NCI-H774 (cell line): ENCODE measurements around the gene NELFCD.
"Not testable (repeated sequence)": the region's sequence is repeated elsewhere in the genome, so short reads cannot be mapped to it uniquely, and the experiment has no call there.

Experiments used
- DNase-seq: peaks from one replicate; lab custom pipeline; 2025; lab: John Stamatoyannopoulos, UW

The NELFCD gene

GRCh38 chr20:58980711-58981627, at the start of gene NELFCD:
TSS of gene NELFCD (plus strand) at chr20:58981256. CDS start at chr20:58981310, 54 bp downstream.
- DNase-seq: peak; percentile 87

- no peak for DNase-seq
These were observed 48.9 kb upstream of the NELFCD start for GRCh38 chr20:58932170-58932569.

- no peak for DNase-seq
These were observed 43.0 kb upstream of the NELFCD start for GRCh38 chr20:58938078-58938477.

GRCh38 chr20:58938541-58938940, 42.5 kb upstream of the NELFCD start:
- no peak for DNase-seq

- no peak for DNase-seq
These were observed 39.6 kb upstream of the NELFCD start for GRCh38 chr20:58941471-58941870.

GRCh38 chr20:58942549-58942948, 38.5 kb upstream of the NELFCD start:
- no peak for DNase-seq

- no peak for DNase-seq
These were observed 36.4 kb upstream of the NELFCD start for GRCh38 chr20:58944610-58945009.

GRCh38 chr20:58945965-58946631, 35.0 kb upstream of the NELFCD start:
- DNase-seq: no peak

GRCh38 chr20:58947797-58948388, 33.2 kb upstream of the NELFCD start:
- DNase-seq: not testable (repeated sequence)

GRCh38 chr20:58950603-58951002, 30.5 kb upstream of the NELFCD start:
- no peak for DNase-seq

GRCh38 chr20:58953050-58953449, 28.0 kb upstream of the NELFCD start:
- no peak for DNase-seq

- no peak for DNase-seq
These were observed 25.0 kb upstream of the NELFCD start for GRCh38 chr20:58956078-58956477.

GRCh38 chr20:58959652-58960051, 21.4 kb upstream of the NELFCD start:
- no peak for DNase-seq

- DNase-seq: no peak
These were observed 17.9 kb upstream of the NELFCD start for GRCh38 chr20:58963060-58963584.

- DNase-seq: not testable (repeated sequence)
These were observed 17.1 kb upstream of the NELFCD start for GRCh38 chr20:58963922-58964321.

- no peak for DNase-seq
These were observed 15.6 kb upstream of the NELFCD start for GRCh38 chr20:58965270-58966064.

- DNase-seq: no peak
These were observed 13.2 kb upstream of the NELFCD start for GRCh38 chr20:58967652-58968429.

- DNase-seq: no peak
These were observed 11.6 kb upstream of the NELFCD start for GRCh38 chr20:58969439-58969838.

GRCh38 chr20:58970146-58970545, 10.9 kb upstream of the NELFCD start:
- no peak for DNase-seq

- no peak for DNase-seq
These were observed 9.6 kb upstream of the NELFCD start for GRCh38 chr20:58971429-58971828.

- no peak for DNase-seq
These were observed 7.9 kb upstream of the NELFCD start for GRCh38 chr20:58973179-58973578.
